Measurements from ENCODE around the gene ASXL3. TPM values are rescaled to one million over a fixed set of nuclear protein-coding genes. Genes with fewer than 3 reads are reported as not detected.

Gene ASXL3
- total RNA-seq, 1 experiment from 2014 or later: not detected

DNA sequence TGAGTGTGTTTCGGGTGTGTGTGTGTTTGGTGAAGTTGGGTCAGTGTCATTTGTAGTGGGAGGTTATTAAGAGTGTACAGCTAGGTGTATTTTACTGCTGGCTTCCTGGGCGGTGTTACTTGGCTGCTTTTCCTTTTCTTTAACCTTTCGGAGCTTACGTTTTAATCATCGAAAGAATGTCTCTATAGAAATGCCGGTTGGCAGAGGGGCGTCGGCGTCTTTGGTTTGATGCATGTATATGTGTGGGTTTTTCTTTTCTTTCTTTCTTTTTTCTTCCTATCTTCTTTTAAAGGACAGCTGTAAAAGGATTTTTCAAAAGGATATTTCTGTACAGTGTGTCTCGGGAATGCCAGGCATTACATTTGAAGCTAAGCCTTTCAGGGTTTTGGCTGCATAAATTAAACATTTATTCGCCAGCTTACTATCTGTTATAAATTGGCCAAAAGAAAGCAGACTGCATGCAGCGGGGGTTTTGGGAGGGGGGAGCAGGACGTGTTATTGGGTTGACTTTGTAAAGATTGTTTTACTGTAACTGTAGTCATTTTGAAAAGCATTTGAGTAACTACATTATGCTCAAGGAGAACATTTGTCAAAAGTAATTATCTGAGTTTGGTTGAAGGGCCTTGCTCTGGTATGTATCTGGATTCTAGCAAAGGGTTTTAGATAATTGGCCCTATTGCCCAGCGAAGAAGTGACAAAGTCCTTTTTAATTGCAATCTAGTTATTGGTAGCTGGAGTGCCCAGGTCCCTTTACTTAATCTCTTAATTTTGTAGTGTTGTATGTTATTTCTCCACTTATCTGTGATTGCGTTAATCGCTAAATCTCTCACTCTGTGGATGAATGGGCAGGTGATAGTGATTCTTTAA, 1.6 kb downstream of the ASXL3 start:
- Histone ChIP-seq H3K79me2 (ENCODE audit: low read length) (no peaks in the 10 kb centered on the region), H3K36me3 (ENCODE audit: low read depth, low read length) (no peaks in the 10 kb centered on the region), H3K9me2 (replicated peaks; ENCODE audit: low read length) (no peaks in the 10 kb centered on the region), H3K9ac (ENCODE audit: low read length) (no peak overlapping the region), H3F3A (ENCODE audit: low read length, unreplicated experiment) (no peaks in the 10 kb centered on the region), H3K27me3 (ENCODE audit: low read length) (peaks cover 44% of the 10 kb centered on the region), H2AFZ (ENCODE audit: low read length) (no peak overlapping the region), H3K4me1 (ENCODE audit: insufficient read depth, low read length) (no peaks in the 10 kb centered on the region), H3K9me3 (ENCODE audit: low read length) (no peaks in the 10 kb centered on the region), H4K20me1 (ENCODE audit: low read length) (no peaks in the 10 kb centered on the region), H3K4me2 (ENCODE audit: low read length) (no peak overlapping the region), H3K27ac (ENCODE audit: low read length) (no peak overlapping the region), H3K4me3 (ENCODE audit: low read length) (no peak overlapping the region)
- ATAC-seq: no peak
- ChIA-PET CTCF (no interaction called here), POLR2A (ENCODE audit: unreplicated experiment) (no interaction called here)
- no TSS peak for BruUV-seq (replicated peaks)
- TF ChIP-seq EZH2 (IDR thresholded peaks at IDR 0.05; ENCODE audit: low read length, unreplicated experiment): no peak
- no peak for TF ChIP-seq CTCF (conservative IDR thresholded peaks at IDR 0.05; ENCODE audit: low read depth, low read length)
- TF ChIP-seq EZH2phosphoT487 (IDR thresholded peaks at IDR 0.05; ENCODE audit: borderline replicate concordance, low read length): no peak
- intact Hi-C loops (cut with micrococcal nuclease): no loop called here
- no peak for DNase-seq

DNA sequence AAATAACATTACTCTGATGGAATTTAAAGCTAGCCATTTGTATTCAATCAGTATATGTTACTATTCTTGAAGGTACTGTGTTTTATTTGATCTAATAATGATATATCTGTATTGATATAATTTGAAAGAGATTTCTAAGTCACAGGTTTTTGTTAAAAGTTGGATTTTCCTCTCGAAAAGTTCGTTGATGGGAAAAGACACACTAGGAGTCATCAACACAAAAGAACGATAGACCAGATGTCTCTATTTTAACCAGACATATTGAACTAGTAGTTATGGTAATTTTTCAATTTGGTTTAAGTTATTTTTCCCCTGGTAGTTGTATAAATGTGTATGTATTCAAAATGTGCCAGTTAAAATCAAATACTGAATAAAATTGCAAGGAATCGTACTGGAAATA, 2.5 kb downstream of the ASXL3 start:
- H3K27me3 ChIP-seq (ENCODE audit: low read length): peaks cover 38% of the 10 kb centered on the region

More for the DNA sequence above, 2.5 kb downstream of the ASXL3 start:
- Histone ChIP-seq H3K9ac (ENCODE audit: low read length) (no peak overlapping the region), H4K20me1 (ENCODE audit: low read length) (no peaks in the 10 kb centered on the region), H3K27ac (ENCODE audit: low read length) (no peak overlapping the region), H3K4me1 (ENCODE audit: insufficient read depth, low read length) (no peaks in the 10 kb centered on the region), H3F3A (ENCODE audit: low read length, unreplicated experiment) (no peaks in the 10 kb centered on the region), H3K9me3 (ENCODE audit: low read length) (no peaks in the 10 kb centered on the region), H3K4me3 (ENCODE audit: low read length) (no peak overlapping the region), H2AFZ (ENCODE audit: low read length) (no peak overlapping the region), H3K4me2 (ENCODE audit: low read length) (no peak overlapping the region), H3K36me3 (ENCODE audit: low read depth, low read length) (no peaks in the 10 kb centered on the region), H3K9me2 (replicated peaks; ENCODE audit: low read length) (no peaks in the 10 kb centered on the region), H3K79me2 (ENCODE audit: low read length) (no peaks in the 10 kb centered on the region)
- intact Hi-C loops (cut with micrococcal nuclease): no loop called here
- BruUV-seq (replicated peaks): no TSS peak
- DNase-seq: no peak
- no peak for TF ChIP-seq CTCF (conservative IDR thresholded peaks at IDR 0.05; ENCODE audit: low read depth, low read length)
- TF ChIP-seq EZH2phosphoT487 (IDR thresholded peaks at IDR 0.05; ENCODE audit: borderline replicate concordance, low read length): no peak
- no peak for TF ChIP-seq EZH2 (IDR thresholded peaks at IDR 0.05; ENCODE audit: low read length, unreplicated experiment)
- CTCF ChIA-PET: no interaction called here
- no peak for ATAC-seq
- POLR2A ChIA-PET (ENCODE audit: unreplicated experiment): no interaction called here
